D341Med (cell line): Measurements from ENCODE around the gene BRD3.
"Not testable (repeated sequence)": the region's sequence is repeated elsewhere in the genome, so short reads cannot be mapped to it uniquely, and the experiment has no call there.

Experiments
- DNase-seq: peaks from one replicate; pipeline ENCODE4 v3.0.0; 2012; ENCODE audit warnings: low spot score

BRD3 gene

DNA sequence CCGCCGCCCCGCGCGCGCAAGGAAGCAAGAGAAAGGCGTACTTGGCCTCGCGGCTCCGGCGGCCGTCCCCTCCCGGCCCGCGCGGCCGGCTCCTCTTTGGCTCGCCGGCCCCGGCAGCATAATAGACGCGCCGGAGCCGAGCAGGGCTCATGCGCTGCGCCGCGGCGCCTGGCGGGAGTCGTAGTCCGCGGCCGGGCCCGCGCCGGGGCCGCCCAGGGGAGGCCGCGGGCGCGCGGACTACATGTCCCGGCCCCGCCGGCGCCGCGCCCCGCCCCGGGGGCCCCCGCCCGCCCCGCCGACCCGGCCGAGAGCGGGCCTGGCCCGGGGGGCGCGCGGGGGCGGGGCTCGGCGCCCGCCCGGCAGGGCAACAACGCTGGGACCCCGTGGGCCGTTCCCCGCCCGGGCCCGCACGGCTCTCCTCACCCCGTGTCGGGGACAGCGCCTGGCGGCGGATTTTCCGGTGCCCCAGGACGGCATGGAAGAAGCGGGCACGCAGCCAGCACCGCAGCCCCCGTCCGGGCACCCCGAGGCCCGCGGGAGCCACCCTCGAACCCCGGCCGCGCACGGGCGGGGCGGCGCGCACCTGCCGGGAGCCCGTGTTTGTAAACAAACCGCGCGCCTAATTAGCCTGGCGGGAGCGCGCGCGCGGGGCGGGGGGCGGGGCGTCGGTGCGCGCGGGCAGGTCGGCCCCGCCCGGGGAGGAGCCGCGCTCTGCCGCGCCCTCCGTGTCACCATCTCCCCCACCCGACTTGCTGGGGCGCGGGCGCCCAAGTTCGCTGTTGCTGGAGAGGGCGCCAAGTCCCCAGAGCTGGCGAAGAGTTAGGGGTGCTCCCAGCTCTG, at the start of gene BRD3:
TSS of gene BRD3 (minus strand) at position 123 of the 840 bp plus-strand sequence. CDS start 14,549 bp downstream, outside the sequence.
- DNase-seq = peak; percentile 96

DNA sequence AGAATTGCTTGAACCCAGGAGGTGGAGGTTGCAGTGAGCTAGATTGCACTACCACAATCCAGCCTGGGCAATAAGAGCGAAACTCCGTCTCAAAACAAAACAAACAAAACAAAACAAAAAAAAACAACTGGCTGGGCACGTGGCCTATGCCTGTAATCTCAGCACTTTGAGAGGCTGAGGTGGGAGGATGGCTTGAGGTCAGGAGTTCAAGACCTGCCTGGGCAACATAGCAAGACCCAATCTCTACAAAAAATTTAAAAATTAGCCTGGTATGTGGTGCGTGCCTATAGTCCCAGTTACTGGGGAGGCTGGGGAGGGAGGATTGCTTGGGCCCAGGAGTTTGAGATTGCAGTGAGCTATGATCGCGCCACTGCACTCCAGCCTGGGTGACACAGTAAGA, 44.7 kb upstream of the BRD3 start:
- DNase-seq = no peak

DNA sequence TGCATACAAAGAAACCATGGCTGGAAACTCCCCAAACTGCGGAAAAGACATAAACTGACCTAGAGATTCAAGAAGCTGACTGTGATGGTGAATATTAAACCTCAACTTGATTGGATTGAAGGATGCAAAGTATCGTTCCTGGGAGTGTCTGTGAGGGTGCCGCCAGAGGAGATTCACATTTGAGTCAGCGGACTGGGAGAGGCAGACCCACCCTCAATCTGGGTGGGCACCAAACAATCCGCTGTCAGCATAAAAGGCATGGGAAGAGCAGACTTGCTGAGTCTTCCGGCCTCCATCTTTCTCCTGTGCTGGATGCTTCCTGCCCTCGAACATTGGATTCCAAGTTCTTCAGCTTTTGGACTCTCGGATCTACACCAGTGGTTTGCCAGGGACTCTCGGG, 43.2 kb upstream of the BRD3 start:
- DNase-seq = no peak

DNA sequence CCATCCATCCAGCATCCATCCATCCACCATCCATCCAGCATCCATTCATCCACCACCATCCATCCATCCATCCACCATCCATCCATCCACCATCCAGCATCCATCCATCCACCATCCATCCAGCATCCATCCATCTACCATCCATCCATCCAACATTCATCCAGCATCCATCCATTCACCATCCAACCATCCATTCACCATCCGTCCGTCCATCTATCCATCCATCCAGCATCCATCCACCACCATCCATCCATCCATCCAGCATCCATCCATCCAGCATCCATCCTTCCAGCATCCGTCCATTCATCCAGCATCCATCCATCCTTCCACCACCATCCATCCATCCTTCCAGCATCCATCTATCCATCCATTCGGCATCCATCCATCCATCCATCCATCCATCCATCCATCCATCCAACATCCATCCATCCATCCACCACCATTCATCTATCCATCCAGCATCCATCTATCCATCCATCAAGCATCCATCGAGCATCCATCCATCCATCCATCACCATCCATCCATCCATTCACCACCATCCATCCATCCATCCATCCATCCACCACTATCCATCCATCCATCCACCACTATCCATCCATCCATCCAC, 35.7 kb upstream of the BRD3 start:
- DNase-seq = no peak

DNA sequence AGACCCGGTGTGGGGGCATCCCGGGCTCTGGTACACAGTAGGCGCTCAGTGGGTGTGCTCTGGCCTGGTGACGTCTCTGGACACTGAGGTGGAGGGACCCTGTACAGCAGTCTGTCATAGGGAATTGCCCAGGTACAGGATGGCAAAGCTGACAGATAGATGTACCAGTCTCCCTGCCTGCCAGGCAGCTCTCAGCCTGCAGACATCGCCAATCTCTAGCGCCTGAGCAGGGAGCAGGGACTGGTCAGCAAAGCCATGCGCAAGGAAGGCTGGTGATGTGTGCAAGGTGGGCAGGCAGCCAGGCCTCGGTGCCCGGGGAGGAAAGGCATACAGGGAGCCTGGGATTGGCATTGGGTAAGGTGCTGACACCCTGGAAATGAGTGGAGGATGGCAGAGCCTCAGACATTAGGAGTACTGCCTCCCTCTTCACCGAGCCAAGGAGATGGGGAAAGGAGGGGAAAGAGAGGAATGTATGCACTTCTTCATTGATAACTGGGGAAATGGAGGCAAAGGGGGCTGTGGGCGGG, 33.9 kb upstream of the BRD3 start:
- DNase-seq = no peak

DNA sequence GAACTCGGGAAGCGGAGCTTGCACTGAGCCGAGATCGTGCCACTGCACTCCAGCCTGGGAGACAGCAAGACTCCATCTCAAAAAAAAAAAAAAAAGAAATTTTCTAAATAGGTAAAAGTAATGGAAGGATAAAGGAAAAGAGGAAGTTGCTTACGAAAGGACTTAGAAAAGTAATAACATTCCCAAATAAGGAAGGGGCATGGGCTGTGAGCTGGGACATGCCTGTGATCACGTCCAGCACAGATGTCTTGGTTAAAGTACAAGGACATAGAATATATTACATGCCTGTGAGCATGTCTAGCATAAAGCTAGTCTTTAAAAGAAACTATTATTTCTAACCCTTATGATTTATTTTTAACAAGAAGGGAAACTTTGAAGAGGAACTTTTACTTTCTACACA, 33.3 kb upstream of the BRD3 start:
- DNase-seq = not testable (repeated sequence)

DNA sequence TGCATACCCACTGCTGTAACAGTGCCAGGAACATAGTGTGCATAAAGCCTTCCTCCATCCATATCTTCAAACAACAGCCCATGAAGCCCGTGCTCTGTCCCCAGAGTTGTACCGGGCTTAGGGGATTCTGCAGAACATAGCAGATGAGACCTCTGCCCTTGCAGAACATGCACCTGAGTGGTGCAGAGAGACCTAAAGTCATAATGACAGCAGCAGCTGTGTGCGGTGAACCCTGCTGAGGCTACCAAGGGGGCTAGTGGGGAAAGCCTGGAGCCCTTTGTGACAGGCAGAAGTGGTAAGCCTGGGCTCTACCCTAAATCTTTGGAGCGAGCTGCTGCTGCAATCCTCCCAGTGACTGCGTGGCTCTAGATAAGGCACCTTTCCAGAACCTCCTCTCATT, 32.2 kb upstream of the BRD3 start:
- no peak for DNase-seq

DNA sequence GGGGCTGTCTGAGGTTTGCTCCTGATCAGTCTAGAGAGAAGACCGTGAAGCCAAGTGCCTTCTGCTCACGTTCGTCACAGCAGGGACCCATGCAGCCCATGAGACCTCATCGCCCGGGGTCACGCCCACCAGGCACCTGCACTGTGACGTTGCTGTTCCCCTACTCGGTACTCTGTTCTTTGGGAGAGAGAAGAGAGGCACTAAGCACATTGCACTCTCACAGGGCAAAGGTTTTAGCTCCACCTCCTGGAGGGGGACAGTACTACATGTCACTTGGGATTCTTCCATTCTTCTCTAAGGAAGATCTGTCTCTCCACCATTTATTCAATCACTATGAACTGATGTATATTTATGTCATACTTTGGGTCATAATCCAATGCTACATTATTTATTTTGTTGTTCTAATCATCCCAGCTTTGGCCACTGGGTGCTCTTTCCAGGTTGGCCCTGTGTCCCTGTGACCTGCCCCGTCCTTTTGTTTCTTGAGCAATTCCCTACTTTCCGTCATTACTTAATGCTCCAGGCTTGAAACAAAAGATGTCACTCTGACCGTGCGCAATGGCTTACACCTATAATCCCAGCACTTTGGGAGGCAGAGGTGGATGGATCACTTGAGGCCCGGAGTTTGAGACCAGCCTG, 31.4 kb upstream of the BRD3 start:
- peak; percentile 76 for DNase-seq

DNA sequence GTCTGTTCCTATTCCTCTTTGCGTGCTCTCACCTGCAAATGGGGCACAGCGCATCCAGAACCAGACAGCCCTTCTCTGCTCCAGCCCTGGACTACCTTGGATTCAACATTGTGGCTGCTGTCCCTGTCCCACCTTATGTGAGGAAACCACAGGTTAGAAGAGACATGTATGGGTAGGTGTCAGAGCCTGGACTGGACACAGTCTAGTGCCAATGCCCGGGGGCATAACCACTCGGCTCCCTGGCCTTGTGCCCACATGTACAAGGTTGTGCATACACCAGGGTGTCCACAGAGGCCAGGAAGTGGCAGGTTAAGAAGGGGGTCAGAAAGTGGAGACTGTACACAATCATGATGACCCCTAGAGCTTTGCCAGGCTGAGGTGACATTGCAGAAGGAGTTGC, 22.1 kb upstream of the BRD3 start:
- DNase-seq = no peak

DNA sequence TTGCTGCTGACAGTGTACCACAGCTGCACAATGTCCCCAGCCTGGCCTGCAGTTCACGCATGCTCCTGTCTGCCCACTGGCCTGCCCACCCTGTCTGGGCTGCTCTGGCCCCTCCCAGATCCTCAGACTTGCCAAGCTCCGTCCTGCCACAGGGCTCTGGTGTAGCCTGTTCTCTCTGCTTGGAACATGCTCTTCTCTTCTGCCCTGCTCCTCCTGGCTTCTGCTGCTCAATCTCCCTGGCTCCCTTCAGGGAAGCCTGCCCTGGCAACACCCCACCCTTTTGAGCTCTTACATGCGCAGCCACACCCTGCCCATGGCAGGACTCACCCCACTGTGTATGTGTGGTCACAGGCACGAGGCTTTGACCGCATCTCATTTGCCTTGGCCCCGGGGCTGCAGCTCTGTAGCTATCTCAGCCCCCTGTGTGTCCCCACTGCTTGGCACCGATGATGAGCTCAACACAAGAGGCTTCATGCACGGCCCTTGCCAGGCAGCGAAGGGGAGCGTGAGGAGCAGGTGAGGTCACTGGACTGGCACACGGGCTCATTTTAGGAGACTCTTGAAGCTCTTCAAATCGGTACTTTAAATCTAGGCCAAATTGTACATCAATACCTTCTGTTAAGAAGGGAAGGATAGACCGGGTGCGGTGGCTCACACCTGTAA, 20.4 kb upstream of the BRD3 start:
- DNase-seq = no peak

DNA sequence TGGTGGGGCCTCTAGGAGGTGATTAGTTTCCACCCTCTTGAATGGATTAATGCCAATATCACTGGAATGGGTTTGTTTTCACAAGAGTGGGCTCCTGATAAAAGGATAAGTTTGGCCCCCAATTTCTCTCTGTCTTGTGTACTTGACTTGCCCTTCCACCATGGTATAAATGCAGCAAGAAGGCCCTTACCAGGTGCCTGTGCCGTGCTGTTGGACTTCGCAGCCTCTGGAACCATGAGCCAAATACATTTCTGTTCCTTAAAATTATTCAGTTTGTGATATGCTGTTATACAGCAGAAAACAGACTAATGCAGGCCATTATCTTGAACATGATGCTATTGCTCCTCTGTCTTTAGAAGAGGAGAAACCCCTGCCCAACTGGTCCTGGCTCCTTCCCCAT, 17.8 kb upstream of the BRD3 start:
- no peak for DNase-seq

DNA sequence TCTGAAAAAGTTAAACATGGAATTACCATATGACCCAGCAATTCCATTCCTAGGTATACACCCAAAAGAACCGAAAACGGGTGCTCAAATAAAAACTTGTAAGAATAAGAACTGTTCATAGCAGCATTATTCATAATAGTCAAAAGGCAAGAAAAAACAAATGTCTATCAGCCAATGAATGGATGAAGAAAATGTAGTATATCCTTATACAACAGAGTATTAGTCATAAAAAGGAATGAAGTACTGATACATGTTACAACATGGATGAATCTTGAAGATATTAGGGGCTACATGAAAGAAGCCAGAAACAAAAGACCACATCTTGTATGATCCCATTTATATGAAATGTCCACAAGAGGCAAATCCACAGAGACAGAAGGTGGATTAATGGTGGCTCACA, 15.6 kb upstream of the BRD3 start:
- DNase-seq = no peak

DNA sequence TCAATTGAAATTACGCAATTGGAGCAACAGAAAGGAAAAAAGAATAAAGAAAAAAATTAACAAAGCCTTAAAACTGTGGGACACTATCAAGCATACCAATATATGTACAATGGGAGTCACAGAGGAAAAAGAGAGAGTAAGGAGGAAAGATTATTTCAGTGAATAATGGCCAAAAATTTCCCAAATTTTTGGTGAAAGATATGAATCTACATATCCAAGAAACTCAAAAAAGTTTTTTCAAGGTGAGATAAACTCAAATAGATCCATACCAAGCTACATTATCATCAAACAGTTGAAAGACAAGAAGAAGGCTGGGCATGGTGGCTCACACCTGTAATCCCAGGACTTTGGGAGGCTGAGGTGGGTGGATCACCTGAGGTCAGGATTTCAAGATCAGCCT, 8.8 kb upstream of the BRD3 start:
- DNase-seq = no peak

DNA sequence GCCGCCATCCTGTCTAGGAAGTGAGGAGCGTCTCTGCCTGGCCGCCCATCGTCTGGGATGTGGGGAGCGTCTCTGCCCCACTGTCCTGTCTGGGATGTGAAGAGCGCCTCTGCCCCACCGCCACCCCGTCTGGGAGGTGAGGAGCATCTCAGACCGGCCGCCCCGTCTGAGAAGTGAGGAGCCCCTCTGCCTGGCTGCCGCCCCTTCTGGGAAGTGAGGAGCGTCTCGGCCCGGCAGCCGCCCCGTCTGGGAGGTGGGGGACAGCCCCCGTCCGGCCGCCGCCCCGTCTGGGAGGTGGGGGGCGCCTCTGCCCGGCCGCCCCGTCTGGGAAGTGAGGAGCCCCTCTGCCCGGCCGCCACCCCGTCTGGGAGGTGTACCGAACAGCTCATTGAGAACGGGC, 7.9 kb upstream of the BRD3 start:
- DNase-seq = not testable (repeated sequence)

DNA sequence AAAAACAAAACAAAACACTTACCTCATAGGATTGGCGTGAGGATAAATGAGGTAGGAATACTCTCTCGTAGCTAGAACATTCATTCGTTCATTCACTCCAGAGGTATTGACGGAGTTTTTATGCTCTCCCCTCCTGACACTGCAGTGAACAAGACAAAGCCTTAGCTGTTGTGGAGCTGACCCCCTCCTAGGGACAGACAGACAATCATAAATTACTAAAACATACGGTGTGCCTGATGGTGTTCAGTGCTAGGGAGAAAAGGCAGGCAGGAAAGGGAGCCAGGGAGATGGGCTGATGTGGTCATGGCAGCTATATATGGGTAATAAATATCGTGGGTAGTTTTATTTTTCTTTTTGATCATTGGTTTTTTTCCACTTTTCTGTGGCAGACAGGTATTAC, 5.7 kb upstream of the BRD3 start:
- DNase-seq = peak; percentile 5

DNA sequence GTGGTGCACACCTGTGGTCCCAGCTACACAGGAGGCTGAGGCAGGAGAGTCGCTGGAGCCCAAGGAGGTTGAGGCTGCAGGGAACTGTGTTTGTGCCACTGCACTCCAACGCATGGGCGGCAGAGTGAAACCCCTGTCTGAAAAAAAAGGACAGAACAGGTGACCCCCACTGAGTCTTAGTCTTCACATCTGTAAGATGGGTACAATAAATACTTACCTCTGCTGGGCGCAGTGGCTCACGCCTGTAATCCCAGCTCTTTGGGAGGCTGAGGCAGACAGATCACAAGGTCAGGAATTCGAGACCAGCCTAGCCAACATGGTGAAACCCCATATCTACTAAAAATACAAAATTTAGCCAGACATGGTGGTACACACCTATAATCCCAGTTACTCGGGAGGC, 4.9 kb upstream of the BRD3 start:
- not testable (repeated sequence) for DNase-seq

DNA sequence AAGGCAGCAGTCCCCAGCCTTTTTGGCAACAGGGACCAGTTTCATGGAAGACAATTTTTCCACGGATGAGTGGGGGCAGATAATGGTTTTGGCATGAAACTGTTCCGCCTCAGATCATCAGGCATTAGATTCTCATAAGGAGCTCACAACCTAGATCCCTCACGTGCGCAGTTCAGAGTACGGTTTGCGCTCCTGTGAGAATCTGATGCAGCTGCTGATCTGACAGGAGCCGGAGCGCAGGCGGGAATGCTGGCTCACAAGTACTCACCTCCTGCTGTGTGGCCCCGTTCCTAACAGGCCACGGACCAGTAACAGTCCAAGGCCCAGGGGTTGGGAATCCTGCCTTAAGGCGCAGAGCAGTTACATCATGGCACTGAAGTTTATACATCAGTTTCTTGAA, 3.3 kb upstream of the BRD3 start:
- no peak for DNase-seq

DNA sequence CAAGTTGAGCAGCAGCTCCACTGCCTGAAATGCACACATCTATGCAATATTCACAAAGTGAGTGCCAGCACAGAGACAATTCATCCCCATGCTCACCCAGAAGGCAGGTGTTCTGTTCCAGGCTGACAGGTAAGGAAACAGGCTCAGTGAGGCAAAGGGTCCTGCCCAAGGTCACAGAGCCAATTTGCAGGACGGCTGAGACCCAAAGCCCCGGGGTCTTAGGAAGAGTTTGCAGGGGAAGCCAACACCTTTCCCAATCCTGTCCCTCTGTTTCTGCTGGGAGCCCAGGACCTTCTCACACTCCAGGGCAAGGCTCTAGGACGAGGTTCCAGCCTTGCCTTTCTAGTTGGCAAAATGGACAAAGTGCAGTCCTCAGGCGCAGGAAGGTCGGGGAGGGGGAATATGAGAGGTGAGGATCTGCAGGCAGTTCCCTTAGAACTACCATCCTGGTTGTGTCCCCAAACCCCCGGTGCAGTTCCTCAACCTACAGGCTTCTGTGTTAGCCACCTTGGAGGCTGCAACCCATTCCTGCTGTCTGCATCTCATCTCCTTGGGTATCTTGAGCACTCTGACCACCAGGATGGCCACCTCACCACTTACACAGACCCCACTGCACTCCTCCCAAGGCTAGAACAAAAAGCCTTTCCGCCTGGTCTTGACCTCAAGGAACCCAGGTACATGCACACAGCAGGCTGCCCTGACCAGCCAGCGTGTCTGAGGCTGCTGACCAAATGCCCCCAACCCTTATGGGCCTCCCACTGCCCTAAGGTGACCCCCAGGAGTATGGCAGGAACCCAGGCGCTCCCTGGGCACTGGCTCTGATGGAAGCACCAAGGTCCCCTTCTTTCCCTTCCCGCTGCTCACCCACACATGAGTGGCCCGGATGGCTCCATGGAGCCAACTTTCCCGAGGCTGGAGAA, 1.9 kb upstream of the BRD3 start:
- peak; percentile 10 for DNase-seq

DNA sequence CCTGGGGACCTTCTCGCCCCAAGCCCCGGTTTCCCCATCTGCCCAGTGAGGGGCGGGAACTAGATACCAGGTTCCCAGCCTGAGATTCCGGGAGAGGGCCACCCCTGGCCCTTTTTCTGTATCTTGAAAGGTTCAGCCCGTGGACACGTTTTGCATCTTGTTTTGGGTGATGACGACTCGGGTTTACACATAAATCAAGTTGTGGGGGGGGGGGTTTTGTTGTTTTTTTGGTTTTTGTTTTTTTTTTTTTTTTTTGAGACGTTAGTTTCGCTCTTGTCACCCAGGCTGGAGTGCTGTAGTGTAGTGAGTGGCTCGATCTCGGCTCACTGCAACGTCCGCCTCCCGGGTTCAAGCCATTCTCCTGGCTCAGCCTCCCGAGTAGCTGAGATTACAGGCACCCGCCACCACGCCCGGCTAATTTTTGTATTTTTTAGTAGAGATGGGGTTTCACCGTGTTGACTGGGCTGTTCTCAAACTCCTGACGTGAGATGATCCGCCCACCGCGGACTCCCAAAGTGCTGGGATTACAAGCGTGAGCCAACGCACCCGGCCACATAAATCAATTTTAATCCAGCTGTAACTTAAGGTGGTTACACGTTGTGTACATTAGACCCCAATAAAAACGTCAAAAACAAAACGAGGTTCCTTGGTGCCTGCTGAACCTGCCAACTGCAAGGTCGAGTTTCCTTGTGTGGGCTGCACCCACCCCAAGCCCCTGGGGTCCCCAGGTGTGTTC, 1.1 kb upstream of the BRD3 start:
- peak; percentile 5 for DNase-seq
